HepG2 (cell line): Measurements from ENCODE around the gene PROS1. TPM values are rescaled to one million over a fixed set of nuclear protein-coding genes. Genes with fewer than 3 reads are reported as not detected.

Experiments used
- ATAC-seq: fragments of 200-7000 bp; cut with Tn5 transposase; 3 replicates; pipeline ENCODE4 v1.9.1; 2020; ENCODE audit warnings: mild to moderate bottlenecking, moderate library complexity
- BruUV-seq: library from RNA; stranded (reverse); fragments of 400-500 nt; replicated peaks from 2 replicates; lab custom pipeline; 2021; lab: Mats Ljungman, UMichigan
- CTCF ChIA-PET: fragments of 300-600 bp; formaldehyde crosslinking; extraction: SDS; loops from one replicate; lab custom pipeline; 2021; ENCODE audit warnings: low total read pairs, inconsistent platforms, low intra/inter-chr PET ratio; lab: Yijun Ruan, JAX
- POLR2A ChIA-PET: fragments of 350-600 bp; sonication (Branson Sonifier 250); formaldehyde crosslinking; loops from one replicate; lab custom pipeline; 2020; ENCODE audit warnings: antibody characterized with exemption, inconsistent platforms; lab: Yijun Ruan, JAX
- DNase-seq: peaks from one replicate; pipeline ENCODE4 v3.0.0-alpha.2; 2015; ENCODE audit warnings: low spot score
- FAIRE-seq: peaks from 3 replicates; lab custom pipeline; 2011; peaks lifted over from hg19 to GRCh38; lab: Jason Lieb, UNC
- H2AFZ ChIP-seq: one replicate; pipeline ENCODE4 v1.6.1; 2011; ENCODE audit warnings: low read length, inconsistent platforms
- H3K27ac ChIP-seq: fragments of 300-600 bp; 3 replicates; pipeline ENCODE4 v1.8.0; 2011; ENCODE audit warnings: mixed run types, mild to moderate bottlenecking, mixed read lengths, low read length, inconsistent platforms; ENCODE audit not compliant: insufficient read depth; ENCODE audit errors: extremely low read length
- H3K27me3 ChIP-seq, 2 experiments: fragments of 200-600 bp in 1 of 2; 2 replicates in 1 of 2; 3 replicates in 1 of 2; pipeline versions ENCODE4 v1.6.0 to v1.8.0; 2011; ENCODE audit warnings: low read length in 2 of 2, mild to moderate bottlenecking in 2 of 2, moderate library complexity in 2 of 2, inconsistent platforms in 1 of 2; ENCODE audit not compliant: insufficient read depth in 2 of 2, control insufficient read depth in 1 of 2
- H3K36me3 ChIP-seq, 2 experiments: fragments of 200-600 bp in 1 of 2; replicated peaks in 1 of 2; 2 replicates in 1 of 2; 3 replicates in 1 of 2; pipeline versions ENCODE4 v1.5.1 to v1.8.0; 2011; ENCODE audit warnings: low read length in 2 of 2, inconsistent platforms in 1 of 2; ENCODE audit not compliant: insufficient read depth in 2 of 2, control insufficient read depth in 1 of 2
- H3K4me1 ChIP-seq: 2 replicates; pipeline ENCODE4 v1.5.1; 2012; ENCODE audit warnings: low read length, inconsistent platforms; ENCODE audit not compliant: insufficient read depth
- H3K4me2 ChIP-seq: 2 replicates; pipeline ENCODE4 v1.6.0; 2011; ENCODE audit warnings: low read depth, low read length, inconsistent platforms
- H3K4me3 ChIP-seq, 3 experiments: fragments of 200-600 bp in 1 of 3; sonication (generic), shearing (Covaris generic) in 1 of 3; replicated peaks in 1 of 3; 2 replicates each; pipeline ENCODE4 v1.5.1; 2011 to 2016; ENCODE audit warnings: low read length in 3 of 3, inconsistent platforms in 2 of 3, low read depth in 2 of 3, mild to moderate bottlenecking in 2 of 3, control low read depth in 1 of 3, mixed read lengths in 1 of 3; ENCODE audit not compliant: insufficient read depth in 1 of 3
- H3K79me2 ChIP-seq: one replicate; pipeline ENCODE4 v1.6.1; 2011; ENCODE audit warnings: low read length, inconsistent platforms; ENCODE audit not compliant: insufficient read depth
- H3K9ac ChIP-seq: 2 replicates; pipeline ENCODE4 v1.6.0; 2011; ENCODE audit warnings: mild to moderate bottlenecking, low read depth, low read length, inconsistent platforms; ENCODE audit not compliant: insufficient read depth
- H3K9me3 ChIP-seq: 2 replicates; pipeline ENCODE4 v1.5.1; 2012; ENCODE audit warnings: mild to moderate bottlenecking, low read length
- H4K20me1 ChIP-seq: 2 replicates; pipeline ENCODE4 v1.6.0; 2011; ENCODE audit warnings: inconsistent platforms, mild to moderate bottlenecking, low read length, moderate library complexity; ENCODE audit not compliant: insufficient read depth
- AKAP8 ChIP-seq: sonication (generic); formaldehyde crosslinking; IDR thresholded peaks from 2 replicates; pipeline ENCODE4 v1.5.1; 2020; ENCODE audit warnings: mild to moderate bottlenecking, missing genetic modification reagents
- FOXM1 ChIP-seq: sonication (generic); formaldehyde crosslinking; IDR thresholded peaks from 2 replicates; pipeline ENCODE4 v1.5.0; 2020; ENCODE audit warnings: missing genetic modification reagents
- KDM5A ChIP-seq: fragments of 200-600 bp; sonication (generic); IDR thresholded peaks from 2 replicates; pipeline ENCODE4 v1.7.0; 2018; ENCODE audit warnings: antibody characterized with exemption, mild to moderate bottlenecking, low read length, borderline replicate concordance
- PPARG ChIP-seq: conservative IDR thresholded peaks from 2 replicates; pipeline ENCODE4 v1.6.1; 2016; ENCODE audit warnings: missing biosample characterization, missing genetic modification reagents
- PRDM4 ChIP-seq: sonication (generic); formaldehyde crosslinking; IDR thresholded peaks from 2 replicates; pipeline ENCODE4 v1.9.0; 2021; ENCODE audit warnings: missing genetic modification reagents, borderline replicate concordance
- RXRB ChIP-seq: IDR thresholded peaks from 2 replicates; pipeline ENCODE4 v1.6.1; 2016; ENCODE audit warnings: borderline replicate concordance, missing genetic modification reagents, missing compliant biosample characterization
- SRSF1 ChIP-seq: fragments of 200-400 bp; formaldehyde crosslinking; optimal IDR thresholded peaks from 2 replicates; pipeline ENCODE3; 2017; ENCODE audit warnings: mild to moderate bottlenecking, low read depth, low read length, moderate library complexity
- TBL1XR1 ChIP-seq: fragments of 150-350 bp; IDR thresholded peaks from 2 replicates; pipeline ENCODE4 v1.6.1; 2014; ENCODE audit warnings: borderline replicate concordance, low read length; ENCODE audit not compliant: partially characterized antibody
- USF2 ChIP-seq, 2 experiments: sonication (generic) in 1 of 2; formaldehyde crosslinking in 1 of 2; IDR thresholded peaks; 2 replicates each; pipeline versions ENCODE4 v1.5.1 to v1.6.1; 2011 to 2020; ENCODE audit warnings: borderline replicate concordance in 1 of 2, low read depth in 1 of 2, low read length in 1 of 2, mild to moderate bottlenecking in 1 of 2, missing genetic modification reagents in 1 of 2, moderate library complexity in 1 of 2
- ZNF484 ChIP-seq: sonication (generic); formaldehyde crosslinking; IDR thresholded peaks from 2 replicates; pipeline ENCODE4 v1.5.1; 2020; ENCODE audit warnings: mild to moderate bottlenecking, low read depth, missing genetic modification reagents, borderline replicate concordance
- ZNF530 ChIP-seq: sonication (generic); formaldehyde crosslinking; IDR thresholded peaks from 2 replicates; pipeline ENCODE4 v1.5.0; 2020; ENCODE audit warnings: low read depth, mild to moderate bottlenecking, missing genetic modification reagents
- WGBS: methylation state at CpG from one replicate; pipeline ENCODE4 v1.1.6; 2017; ENCODE audit warnings: low lambda C conversion rate; 5-methylcytosine and 5-hydroxymethylcytosine counted together
- in situ Hi-C: cut with HindIII; loops from 2 replicates; pipeline ENCODE4 v1.10.0; 2017; ENCODE audit warnings: low pct_unique_long_range_greater_than_20kb; ENCODE audit not compliant: extremely low pct_ligation_motif_present
- intact Hi-C: fragments of 100-400 bp; cut with micrococcal nuclease; formaldehyde crosslinking; loops from one replicate; pipeline ENCODE4 v1.10.0; 2022; ENCODE audit not compliant: unreplicated experiment
- polyA plus RNA-seq, 8 experiments: library from polyadenylated mRNA; depleted of rRNA in 3 of 8; stranded (reverse) in 7 of 8; unstranded in 1 of 8; fragments of >200 nt; fragmentation: Illumina TruSeq in 4 of 8; extraction: Trizol in 4 of 8; gene quantifications; 2 replicates each; pipeline versions ENCODE4 v1.2.1 to v1.2.3, GENCODE V29; 2011 to 2016; ENCODE audit warnings: low read depth in 4 of 8, missing spikeins in 1 of 8, mixed read lengths in 1 of 8; ENCODE audit not compliant: insufficient read depth in 1 of 8
- total RNA-seq, 5 experiments: library from RNA; depleted of rRNA; stranded (reverse); fragments of >200 nt; fragmentation: Illumina TruSeq; extraction: Trizol; gene quantifications; 2 replicates each; pipeline ENCODE4 v1.2.3, GENCODE V29; 2016; ENCODE audit warnings: low read depth in 1 of 5

Gene PROS1
- total and polyA plus RNA-seq, 2 of the 13 experiments (the other 11 are each of a cell fraction or from before 2014, with no cell fraction given) = 63.8 to 76.8 TPM

GRCh38 chr3:94001191-94001590, 27.5 kb upstream of the PROS1 start:
- Histone ChIP-seq H3K79me2 (no peaks in the 10 kb centered on the region), H3K4me3 (no peak overlapping the region), H3K27me3 (no peaks in the 10 kb centered on the region), H3K27ac (no peak overlapping the region), H3K9ac (no peak overlapping the region), H3K36me3 (no peaks in the 10 kb centered on the region), H4K20me1 (no peaks in the 10 kb centered on the region), H3K9me3 (no peaks in the 10 kb centered on the region), H3K4me1 (no peaks in the 10 kb centered on the region), H2AFZ (no peak overlapping the region), H3K4me2 (no peak overlapping the region)
- intact Hi-C loops = loop anchor here (10.0 kb wide), 1 partner anchor 244 kb away; no protein-coding TSS in a partner anchor
- DNase-seq = no peak
- in situ Hi-C loops = loop anchor here (10.0 kb wide), 1 partner anchor 64 kb away; the partner anchor contains the start of genes DHFR2 and NSUN3
- no peak for FAIRE-seq
- ChIA-PET CTCF (no interaction called here), POLR2A (no interaction called here)
- TF ChIP-seq ZNF484 (CRISPR knock-in tag) = no peak
- TF ChIP-seq SRSF1 = no peak
- no peak for TF ChIP-seq RXRB (CRISPR knock-in tag)
- TF ChIP-seq ZNF530 (CRISPR knock-in tag) = no peak
- no peak for TF ChIP-seq AKAP8
- no peak for TF ChIP-seq PPARG (CRISPR knock-in tag)
- 91% methylated on average over 1 of the region's 1 CpG for whole genome bisulfite sequencing
- no TSS peak for BruUV-seq
- no peak for ATAC-seq

GRCh38 chr3:93994056-93994455, 20.4 kb upstream of the PROS1 start:
- 93% methylated on average over 3 of the region's 3 CpGs for WGBS
- Histone ChIP-seq H3K27me3 (no peaks in the 10 kb centered on the region), H3K36me3 (no peaks in the 10 kb centered on the region; a peak in 1 of 5 replicates), H3K27ac (no peak overlapping the region), H3K9ac (no peak overlapping the region), H3K4me1 (no peaks in the 10 kb centered on the region), H3K79me2 (no peaks in the 10 kb centered on the region), H4K20me1 (no peaks in the 10 kb centered on the region), H3K4me2 (no peak overlapping the region), H3K9me3 (no peaks in the 10 kb centered on the region), H2AFZ (no peak overlapping the region), H3K4me3 (no peak overlapping the region)
- FAIRE-seq (no peak), ATAC-seq (no peak), DNase-seq (no peak)
- CTCF ChIA-PET = no interaction called here
- TF ChIP-seq FOXM1 (CRISPR knock-in tag) = no peak
- no peak for TF ChIP-seq TBL1XR1
- TF ChIP-seq PRDM4 (CRISPR knock-in tag) = no peak
- TF ChIP-seq KDM5A = no peak
- TF ChIP-seq USF2 (IDR thresholded peaks at IDR 0.05; ENCODE audit: low read depth, low read length) = no peak
- no peak for TF ChIP-seq USF2 (CRISPR knock-in tag; IDR thresholded peaks at IDR 0.05; ENCODE audit: borderline replicate concordance)
- POLR2A ChIA-PET = no interaction called here
- intact Hi-C loops = no loop called here
- no TSS peak for BruUV-seq
- in situ Hi-C loops = no loop called here
